Liver (tissue), 9 donors: ENCODE data around the gene PALLD. TPM values are rescaled to one million over a fixed set of nuclear protein-coding genes. Genes with fewer than 3 reads are reported as not detected.

Source experiments
- DNase-seq: peaks from one replicate; pipeline ENCODE4 v3.0.0-alpha.2; 2017; ENCODE audit warnings: low spot score
- H3K27ac ChIP-seq, 2 donors: one replicate each; pipeline ENCODE4 v1.7.0; 2013; ENCODE audit warnings: inconsistent platforms in 2 of 2, low read length in 2 of 2, control low read depth in 1 of 2, low read depth in 1 of 2, mild to moderate bottlenecking in 1 of 2
- H3K27me3 ChIP-seq, 4 donors: one replicate each; pipeline versions ENCODE4 v1.6.1 to v1.7.0; 2013; ENCODE audit warnings: low read length in 3 of 4, inconsistent platforms in 1 of 4, mild to moderate bottlenecking in 1 of 4, moderate library complexity in 1 of 4; ENCODE audit not compliant: control insufficient read depth in 4 of 4, insufficient read depth in 4 of 4
- H3K36me3 ChIP-seq, 4 donors: one replicate each; pipeline versions ENCODE4 v1.6.1 to v1.7.0; 2013; ENCODE audit warnings: low read length in 3 of 4, mild to moderate bottlenecking in 3 of 4, low read depth in 1 of 4, moderate library complexity in 1 of 4; ENCODE audit not compliant: control insufficient read depth in 4 of 4, insufficient read depth in 3 of 4
- H3K4me1 ChIP-seq, 4 donors: one replicate each; pipeline versions ENCODE4 v1.6.1 to v1.7.0; 2013; ENCODE audit warnings: low read length in 3 of 4, mild to moderate bottlenecking in 3 of 4, moderate library complexity in 1 of 4; ENCODE audit not compliant: control insufficient read depth in 4 of 4, insufficient read depth in 4 of 4
- H3K4me3 ChIP-seq, 3 donors: one replicate each; pipeline versions ENCODE4 v1.6.1 to v1.7.0; 2013; ENCODE audit warnings: low read length in 3 of 3, control low read depth in 1 of 3, low read depth in 1 of 3, mild to moderate bottlenecking in 1 of 3
- H3K9ac ChIP-seq, 2 donors: one replicate each; pipeline ENCODE4 v1.7.0; 2013; ENCODE audit warnings: low read length in 2 of 2, mild to moderate bottlenecking in 2 of 2, moderate library complexity in 2 of 2, control low read depth in 1 of 2, low read depth in 1 of 2
- H3K9me3 ChIP-seq, 4 donors: one replicate each; pipeline versions ENCODE4 v1.6.1 to v1.7.0; 2013; ENCODE audit warnings: low read length in 3 of 4; ENCODE audit not compliant: control insufficient read depth in 4 of 4
- ATF3 ChIP-seq: IDR thresholded peaks from 2 replicates; pipeline ENCODE4 v1.6.1; 2016; ENCODE audit warnings: antibody characterized with exemption
- CTCF ChIP-seq: fragments of 150-350 bp; IDR thresholded peaks from 2 replicates; pipeline ENCODE4 v1.5.1; 2017; ENCODE audit warnings: improper control_type of control experiment, low read depth, low read length; ENCODE audit not compliant: missing input control
- FOXA1 ChIP-seq: IDR thresholded peaks from 2 replicates; pipeline ENCODE4 v1.6.1; 2016; ENCODE audit warnings: antibody characterized with exemption
- FOXA2 ChIP-seq: IDR thresholded peaks from 2 replicates; pipeline ENCODE4 v1.6.1; 2016; ENCODE audit warnings: antibody characterized with exemption
- GABPA ChIP-seq, 2 donors: IDR thresholded peaks in 1 of 2; conservative IDR thresholded peaks in 1 of 2; 2 replicates each; pipeline ENCODE4 v1.6.1; 2016; ENCODE audit warnings: antibody characterized with exemption in 2 of 2, mild to moderate bottlenecking in 1 of 2, moderate library complexity in 1 of 2
- HNF4A ChIP-seq, 2 donors: conservative IDR thresholded peaks; 2 replicates each; pipeline ENCODE4 v1.6.1; 2016; ENCODE audit warnings: antibody characterized with exemption in 2 of 2, mild to moderate bottlenecking in 2 of 2
- HNF4G ChIP-seq: IDR thresholded peaks from 2 replicates; pipeline ENCODE4 v1.6.1; 2016; ENCODE audit warnings: antibody characterized with exemption
- REST ChIP-seq: IDR thresholded peaks from 2 replicates; pipeline ENCODE4 v1.6.1; 2016; ENCODE audit warnings: antibody characterized with exemption, mild to moderate bottlenecking
- RXRA ChIP-seq, 2 donors: IDR thresholded peaks; 2 replicates each; pipeline ENCODE4 v1.6.1; 2017 to 2018; ENCODE audit warnings: antibody characterized with exemption in 2 of 2, mild to moderate bottlenecking in 1 of 2
- SP1 ChIP-seq: IDR thresholded peaks from 2 replicates; pipeline ENCODE4 v1.6.1; 2018; ENCODE audit warnings: antibody characterized with exemption, mild to moderate bottlenecking
- YY1 ChIP-seq: IDR thresholded peaks from 2 replicates; pipeline ENCODE4 v1.6.1; 2016; ENCODE audit warnings: antibody characterized with exemption, mild to moderate bottlenecking
- ZBTB33 ChIP-seq: IDR thresholded peaks from 2 replicates; pipeline ENCODE4 v1.6.1; 2016; ENCODE audit warnings: antibody characterized with exemption
- WGBS: extraction: QIAGEN DNeasy Blood & Tissue Kit; methylation state at CpG from one replicate; pipeline ENCODE4 v1.1.7; 2013; 5-methylcytosine and 5-hydroxymethylcytosine counted together
- polyA plus RNA-seq, 2 donors: library from polyadenylated mRNA; stranded (reverse) in 1 of 2; unstranded in 1 of 2; fragments of 200-250 nt in 1 of 2; fragments of >200 nt in 1 of 2; fragmentation: Nextera tagmentation in 1 of 2; extraction: Ambion mirVana in 1 of 2; gene quantifications; one replicate each; pipeline versions ENCODE4 v1.2.1 to v1.2.3, GENCODE V29; 2013 to 2015
- total RNA-seq, 2 donors: library from RNA; depleted of rRNA; stranded (reverse); fragments of >200 nt; gene quantifications; one replicate each; pipeline ENCODE4 v1.2.3, GENCODE V29; 2014
- donor health status: healthy.
- donor health status: healthy.
- donor health status: healthy.
- donor health status: healthy.
- donor health status: healthy.

Gene PALLD
- total and polyA plus RNA-seq, 4 donors: 9.0 to 26.3 (median 14.7) TPM

GRCh38 chr4:168811786-168812651, 315.2 kb downstream of the PALLD start:
- peaks cover 0 to 2% (median under 1%) of the 10 kb centered on the region in 4 donors for H3K4me1 ChIP-seq
- H3K36me3 ChIP-seq: no peaks in the 10 kb centered on the region
- H3K27me3 ChIP-seq: no peaks in the 10 kb centered on the region
- no peak for TF ChIP-seq CTCF
- TF ChIP-seq RXRA (IDR thresholded peaks at IDR 0.05): no peak
- no peak for TF ChIP-seq FOXA2
- no peak for TF ChIP-seq HNF4A (conservative IDR thresholded peaks at IDR 0.05)
- no peak for TF ChIP-seq ATF3
- no peak for TF ChIP-seq ZBTB33
- TF ChIP-seq GABPA (IDR thresholded peaks at IDR 0.05 in 1 of 2, conservative IDR thresholded peaks at IDR 0.05 in 1 of 2): no peak
- no peak for TF ChIP-seq YY1
- TF ChIP-seq HNF4G: no peak
- no peak overlapping the region for H3K27ac ChIP-seq
- WGBS: 82% methylated on average over 9 of the region's 9 CpGs
- no peak overlapping the region for H3K4me3 ChIP-seq
- no peak for DNase-seq
- no peaks in the 10 kb centered on the region for H3K9me3 ChIP-seq
- H3K9ac ChIP-seq: no peak overlapping the region

- H3K9me3 ChIP-seq: no peaks in the 10 kb centered on the region
- H3K4me1 ChIP-seq: peaks cover 0 to 5% (median 2%) of the 10 kb centered on the region in 4 donors
- H3K27ac ChIP-seq: no peak overlapping the region
- no peak overlapping the region for H3K4me3 ChIP-seq
- TF ChIP-seq SP1 (no peak), FOXA2 (no peak), REST (no peak), ZBTB33 (no peak), FOXA1 (no peak), HNF4G (no peak)
- WGBS: 82% methylated on average over 6 of the region's 6 CpGs
- H3K27me3 ChIP-seq: no peaks in the 10 kb centered on the region
- H3K9ac ChIP-seq: no peak overlapping the region
- H3K36me3 ChIP-seq: no peaks in the 10 kb centered on the region
- no peak for DNase-seq
These were observed 316.0 kb downstream of the PALLD start for GRCh38 chr4:168812806-168813205.
